RKO (cell line): ENCODE data around the gene P2RX3.

ENCODE experiments used
- DNase-seq: peaks from one replicate; pipeline ENCODE4 v3.0.0-alpha.2; 2016; ENCODE audit warnings: low spot score

The P2RX3 gene

DNA sequence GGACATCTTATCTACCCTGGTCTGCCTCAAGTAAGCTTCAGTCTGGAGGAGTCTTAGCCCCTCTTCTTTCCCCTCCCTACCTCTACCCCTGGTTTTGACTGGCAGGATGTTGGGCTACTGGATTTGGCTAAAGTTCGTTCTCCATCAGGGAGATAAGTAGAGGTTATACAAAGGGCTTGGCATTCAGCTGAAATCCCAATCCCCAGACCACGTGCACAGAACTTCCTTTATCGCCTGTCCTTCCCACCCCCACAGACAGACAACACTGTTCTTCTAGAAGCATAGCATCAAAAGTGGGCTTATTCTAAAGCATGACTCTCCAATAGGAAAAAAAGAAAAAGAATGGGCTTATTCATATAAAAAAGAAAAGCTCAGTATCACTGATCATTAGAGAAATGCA, 35.0 kb downstream of the P2RX3 start:
- DNase-seq: no peak

DNA sequence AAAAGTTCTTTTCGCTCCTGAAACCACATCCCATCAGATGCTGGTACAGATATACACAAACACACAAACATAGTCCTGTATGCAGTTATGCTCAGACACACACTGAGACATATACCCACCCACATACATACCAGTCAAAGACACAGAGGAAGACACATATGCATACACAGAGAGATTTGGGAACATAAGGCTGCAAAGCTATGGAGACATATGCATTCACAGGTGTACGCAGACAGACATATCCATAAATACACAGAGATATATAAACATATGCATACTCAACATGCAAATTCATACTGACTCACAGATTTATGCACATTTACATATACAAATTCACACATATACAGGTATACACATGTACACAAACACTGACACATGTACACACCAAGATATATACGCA, 36.8 kb downstream of the P2RX3 start:
- DNase-seq: no peak

DNA sequence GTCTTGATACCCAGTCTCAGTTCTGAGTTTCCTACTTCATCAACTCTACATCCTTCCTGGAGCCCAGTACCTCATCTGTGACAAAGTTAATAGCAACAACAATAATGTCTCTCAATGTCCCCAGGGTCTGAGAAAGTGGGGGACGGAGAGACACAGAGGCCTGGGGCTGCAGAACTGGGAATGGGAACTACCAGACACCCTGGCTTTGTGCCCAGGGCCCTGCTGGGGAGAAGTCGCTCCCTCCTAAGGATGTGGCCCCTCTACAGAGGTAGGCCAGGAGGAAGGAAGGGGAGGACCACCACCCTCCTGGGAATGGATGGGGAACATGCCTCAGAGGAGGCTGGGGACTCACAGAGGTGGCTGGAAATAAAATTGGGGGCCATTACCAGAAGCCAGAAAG, 37.3 kb downstream of the P2RX3 start:
- no peak for DNase-seq

DNA sequence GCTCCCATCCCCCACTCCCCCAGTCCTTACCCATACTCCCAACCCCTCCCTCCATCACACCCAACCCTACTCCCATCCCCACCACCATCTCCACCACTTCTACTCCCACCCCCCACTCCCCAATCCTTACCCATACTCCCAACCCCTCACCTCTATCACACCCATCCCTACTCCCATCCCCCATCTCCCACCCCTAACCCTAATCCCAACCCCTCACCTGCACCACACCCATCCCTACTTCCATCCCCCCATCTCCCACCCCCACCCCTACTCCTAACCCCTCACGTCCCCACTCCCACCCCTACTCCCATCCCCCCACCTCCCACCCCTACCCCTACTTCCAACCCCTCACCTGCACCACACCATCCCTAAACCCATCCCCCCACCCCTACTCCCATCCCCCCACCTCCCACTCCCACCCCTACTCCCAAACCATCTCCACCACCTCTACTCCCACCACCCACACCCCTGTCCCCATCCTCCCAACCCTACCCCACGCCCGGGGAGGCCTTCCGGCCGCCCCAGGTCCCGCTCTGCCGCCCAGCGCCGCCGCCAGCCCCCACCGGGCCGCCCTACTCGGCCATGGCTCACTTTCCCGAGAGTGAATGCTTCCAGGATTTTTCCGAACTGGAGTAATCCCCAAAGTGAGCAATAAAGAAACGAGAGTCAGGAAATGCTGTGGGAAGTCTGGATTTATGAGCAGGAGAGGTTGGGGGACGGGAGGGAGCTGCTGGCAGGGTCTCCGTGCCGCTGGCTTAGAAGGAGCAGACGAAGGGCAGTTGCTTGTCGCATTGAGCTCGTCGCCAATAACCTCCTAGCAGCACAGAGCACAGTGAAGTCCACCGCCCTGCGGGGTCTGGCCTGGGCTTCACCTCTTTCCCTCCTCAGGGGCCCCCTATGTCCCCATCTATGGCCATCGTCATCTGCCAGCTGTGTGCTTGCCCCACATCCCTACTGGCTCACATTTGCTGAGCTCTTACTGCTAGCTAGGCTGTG, 38.2 kb downstream of the P2RX3 start:
- no peak for DNase-seq

DNA sequence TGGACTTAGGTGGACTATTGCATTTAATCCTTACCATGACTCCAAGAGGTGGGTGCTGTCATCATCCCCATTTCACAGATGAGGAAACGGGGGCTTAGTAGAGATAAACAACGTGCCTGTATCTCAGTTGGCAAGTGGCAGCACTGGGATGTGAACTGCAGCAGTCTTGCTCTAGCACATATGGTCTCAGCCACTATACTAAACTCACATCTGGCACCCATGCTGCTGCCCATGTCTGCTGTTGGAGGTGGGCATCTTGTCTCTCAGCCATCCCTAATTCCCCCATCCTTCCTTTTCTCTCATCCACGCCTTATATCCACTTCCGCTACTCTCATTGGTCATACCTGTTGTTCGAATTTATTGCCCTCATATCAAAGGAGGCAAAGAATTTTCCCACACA, 39.0 kb downstream of the P2RX3 start:
- no peak for DNase-seq

DNA sequence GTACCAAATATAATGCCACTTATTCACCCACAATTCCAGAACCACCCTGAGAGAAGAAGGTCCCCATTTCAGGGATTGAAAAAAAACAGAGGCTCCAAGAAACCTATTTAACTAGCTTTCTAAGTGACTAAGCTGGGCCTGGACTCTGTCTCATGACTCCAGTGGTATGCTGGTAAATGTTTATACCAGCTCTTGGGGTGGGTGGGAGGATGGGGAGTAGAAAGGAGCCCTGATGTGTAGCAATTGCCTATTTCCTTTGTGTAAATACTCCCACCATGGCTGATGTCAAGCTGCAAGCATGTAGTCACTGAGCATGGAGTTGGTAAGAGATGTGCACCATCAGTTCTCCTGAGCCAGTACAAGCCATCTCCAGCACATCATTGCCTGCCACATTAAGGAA, 40.0 kb downstream of the P2RX3 start:
- no peak for DNase-seq

DNA sequence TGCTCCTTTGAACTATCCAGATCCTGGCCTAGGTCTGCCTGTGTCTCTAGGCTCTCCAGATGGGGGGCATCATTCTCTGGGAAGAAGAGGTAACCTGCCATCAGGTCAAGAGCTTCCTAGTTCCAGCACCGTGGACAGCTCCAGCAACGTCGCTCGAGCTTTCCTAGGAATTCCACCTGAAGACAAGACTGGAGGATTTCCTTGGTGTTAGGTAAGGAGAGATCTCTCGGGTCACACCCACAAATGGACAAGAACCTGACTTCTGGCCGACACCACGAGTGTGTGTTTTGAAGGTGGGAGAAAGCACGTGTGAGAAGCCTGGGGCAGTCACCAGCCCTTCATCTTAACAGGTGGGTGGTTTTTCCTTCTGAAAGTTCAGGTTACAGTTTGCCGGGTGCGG, 41.6 kb downstream of the P2RX3 start:
- peak; percentile 9 for DNase-seq

DNA sequence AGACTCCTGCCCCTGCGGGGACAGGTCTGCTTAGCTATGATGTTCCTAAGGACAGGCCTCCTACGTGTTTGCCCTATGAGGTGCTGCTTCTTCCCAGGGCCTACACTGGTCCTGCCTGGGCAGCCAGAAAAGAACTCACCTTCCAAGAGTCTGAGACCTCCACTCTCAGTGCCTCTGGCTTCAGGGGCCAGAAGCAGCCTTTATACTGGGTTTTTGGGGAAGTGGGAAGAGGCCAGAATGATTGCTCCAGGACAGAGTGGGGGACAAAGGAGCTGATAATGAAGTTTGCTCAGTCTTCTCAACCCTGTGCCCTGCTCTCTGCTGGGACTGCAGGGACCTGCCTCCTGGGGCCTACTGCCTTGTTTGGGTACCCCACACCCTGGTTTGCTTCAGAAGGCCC, 42.8 kb downstream of the P2RX3 start, which contains the start of gene PRG3:
Gene PRG3 (minus strand): TSS at position 176 of the 400 bp plus-strand sequence. CDS start 442 bp downstream, outside the sequence.
- no peak for DNase-seq

DNA sequence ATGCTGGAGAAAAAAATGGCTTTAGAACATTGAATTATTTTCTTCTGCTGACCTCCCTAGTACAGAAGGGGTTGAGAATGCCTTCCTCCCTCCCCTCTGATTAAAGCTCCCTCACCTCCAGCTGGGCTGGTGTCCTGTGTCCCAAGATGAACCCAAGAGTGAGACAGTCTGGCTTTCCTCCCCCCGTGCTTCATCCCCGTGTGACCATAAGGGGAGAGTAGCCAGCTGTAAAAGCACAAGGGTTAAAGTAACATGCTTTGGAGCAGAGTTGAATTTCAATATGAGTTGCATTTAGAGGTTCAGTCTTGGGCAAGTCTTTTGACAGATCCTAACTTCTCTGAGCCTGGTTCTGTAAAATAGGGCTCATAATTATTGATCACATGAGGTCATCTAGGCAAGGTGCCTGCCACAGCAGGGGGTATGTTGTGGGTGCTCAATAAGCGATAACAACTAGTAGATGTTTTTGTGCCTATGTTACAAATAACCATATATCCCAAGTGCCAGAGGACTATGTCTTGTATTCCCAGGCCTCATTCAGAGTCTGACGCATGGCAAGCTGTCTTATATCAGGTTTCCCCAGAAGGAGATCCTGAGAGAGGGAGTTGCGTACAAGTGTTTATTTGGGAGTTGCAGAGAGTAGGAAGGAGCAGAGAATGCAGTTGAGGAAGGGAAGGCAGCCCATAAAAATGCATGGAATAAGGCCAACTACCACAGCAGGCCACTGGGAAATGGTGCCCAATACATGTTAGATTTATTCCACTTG, 48.2 kb downstream of the P2RX3 start:
- no peak for DNase-seq

DNA sequence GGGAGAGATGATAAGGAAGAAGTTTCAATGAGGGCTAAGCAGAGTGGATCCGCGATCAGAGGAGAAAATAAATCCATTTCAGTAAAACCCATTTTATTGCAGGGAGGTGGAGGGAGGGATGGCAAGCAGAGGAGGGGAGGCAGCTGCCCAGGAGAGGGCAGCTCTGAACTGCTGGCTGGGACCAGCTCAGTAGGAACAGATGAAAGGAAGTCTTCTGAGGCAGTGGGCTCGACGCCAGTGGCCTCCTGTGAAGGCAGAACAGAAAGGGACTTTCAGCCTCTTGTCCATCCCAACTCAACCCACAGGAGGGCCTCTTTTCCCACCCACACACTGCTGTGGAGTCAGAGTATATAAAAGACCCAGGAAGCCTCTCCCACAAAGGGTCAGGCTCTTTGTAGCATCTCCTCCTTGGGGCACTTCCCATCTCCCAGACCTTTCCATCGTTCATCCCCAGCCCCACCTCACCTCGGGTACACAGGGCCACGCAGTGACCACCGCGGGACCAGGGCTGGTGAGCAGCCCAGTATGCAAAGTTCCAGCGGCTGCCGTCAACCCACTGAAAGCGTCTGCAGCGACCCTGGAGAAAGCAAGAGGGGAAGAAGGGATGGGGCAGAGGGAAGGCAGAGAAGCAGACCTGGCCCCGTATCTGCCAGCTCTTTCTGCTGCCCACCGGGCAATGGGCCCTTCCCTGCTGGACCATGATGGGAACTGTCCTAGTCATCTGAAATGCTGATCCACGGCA, 49.3 kb downstream of the P2RX3 start:
- DNase-seq: no peak

DNA sequence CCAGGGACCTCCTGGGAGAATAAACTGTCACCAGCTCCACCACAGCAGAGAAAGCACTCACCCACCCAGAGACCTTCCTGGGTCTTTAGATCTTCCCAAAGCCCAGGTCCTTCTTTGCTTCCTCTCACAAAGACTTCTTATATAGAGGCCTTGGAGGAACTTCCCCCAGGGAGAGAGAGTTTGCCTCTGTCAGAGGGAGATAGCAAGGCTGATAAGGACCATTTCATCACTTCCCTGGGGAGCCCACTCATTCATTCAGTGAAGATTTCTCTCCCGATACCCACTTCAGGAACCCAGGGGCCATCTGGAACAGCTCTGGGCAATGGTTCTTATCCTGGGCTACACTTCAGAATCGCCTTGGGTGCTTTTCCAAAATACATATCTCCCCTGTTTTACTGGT, 52.4 kb downstream of the P2RX3 start, which contains the start of gene PRG2:
Gene PRG2 (minus strand): TSS at position 116 of the 400 bp plus-strand sequence. CDS start 706 bp downstream, outside the sequence.
- DNase-seq: no peak

DNA sequence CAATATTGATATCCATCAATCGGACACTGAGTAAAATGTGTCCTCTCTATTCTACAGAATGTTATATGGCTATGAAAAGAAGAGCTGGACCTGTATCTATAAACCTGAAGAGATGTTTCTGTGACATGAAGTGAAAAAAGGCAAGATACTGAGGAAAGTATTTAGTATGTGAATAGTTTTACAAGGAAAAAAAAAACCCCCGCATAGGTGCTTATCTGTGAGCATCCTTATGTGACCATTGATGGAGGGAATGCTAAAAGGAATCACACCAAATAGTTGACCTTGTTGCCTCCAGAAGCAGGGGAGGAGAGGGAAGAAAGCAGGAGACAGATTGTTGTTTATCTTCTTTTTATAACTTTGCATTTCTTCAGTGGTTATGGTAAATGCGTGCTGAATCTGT, 53.0 kb downstream of the P2RX3 start:
- no peak for DNase-seq

DNA sequence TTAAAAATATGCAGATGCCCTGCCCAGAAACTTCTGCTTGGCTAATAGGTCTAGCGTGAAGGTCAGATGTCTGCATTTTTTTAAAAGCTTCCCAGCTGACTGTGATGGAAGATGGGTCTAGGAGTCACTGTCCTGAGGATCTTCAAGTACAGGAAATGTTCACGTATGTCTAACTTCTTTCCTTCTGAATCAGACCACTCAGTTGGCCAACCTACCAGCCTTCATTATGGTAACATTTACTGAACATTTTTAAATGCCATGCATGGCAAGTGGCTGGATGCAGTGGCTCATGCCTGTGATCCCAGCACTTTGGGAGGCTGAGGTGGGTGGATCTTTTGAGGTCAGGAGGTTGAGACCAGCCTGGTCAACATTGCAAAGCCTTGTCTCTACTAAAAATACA, 53.4 kb downstream of the P2RX3 start:
- no peak for DNase-seq

DNA sequence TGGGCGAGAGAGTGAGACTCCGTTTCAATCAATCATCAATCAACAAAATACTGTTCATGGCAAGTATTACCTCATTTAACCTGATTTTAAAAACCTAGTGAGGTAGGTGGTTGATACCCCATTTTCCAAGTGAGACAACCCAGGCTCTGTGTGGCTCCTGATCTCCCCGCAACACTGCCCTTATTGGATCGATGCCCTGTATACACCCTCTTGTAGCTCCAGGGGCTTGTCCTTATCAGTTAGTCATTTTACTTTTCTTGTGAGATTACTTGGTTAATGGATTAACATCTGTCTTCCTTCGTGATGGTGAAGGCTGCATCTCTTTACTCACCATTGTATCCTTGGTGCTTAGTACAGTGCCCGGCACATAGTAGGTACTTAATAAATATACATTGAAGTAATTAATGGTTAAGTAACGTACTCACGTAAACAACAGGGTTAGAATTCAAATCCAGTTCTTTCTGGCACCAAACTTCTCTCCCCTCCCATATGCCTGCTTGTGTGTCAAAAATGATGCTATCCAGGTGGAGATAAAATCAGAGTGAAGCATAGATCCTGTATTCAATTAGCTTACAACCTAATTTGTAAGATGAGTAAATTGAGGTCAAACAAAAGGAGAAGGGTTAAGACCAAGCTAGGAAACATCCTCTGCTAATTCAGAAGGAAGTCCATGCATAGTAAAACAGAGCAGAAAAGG, 54.1 kb downstream of the P2RX3 start:
- no peak for DNase-seq

DNA sequence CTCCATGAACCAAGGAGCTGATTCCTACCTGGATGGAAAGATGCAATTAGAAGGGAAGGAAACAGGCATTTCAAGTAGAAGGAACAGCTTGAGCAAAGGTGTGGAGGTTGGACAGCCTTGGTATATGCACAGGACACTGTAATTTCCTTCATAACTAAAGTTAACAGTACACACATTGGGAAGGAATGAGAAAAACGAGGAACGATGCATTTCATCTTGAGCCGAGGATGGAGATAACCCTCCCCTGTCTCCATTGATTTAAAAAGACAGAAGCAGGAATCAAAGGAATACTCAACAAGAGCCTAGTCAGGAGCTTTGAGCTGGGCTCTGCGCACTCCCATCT, 54.6 kb downstream of the P2RX3 start:
- no peak for DNase-seq

DNA sequence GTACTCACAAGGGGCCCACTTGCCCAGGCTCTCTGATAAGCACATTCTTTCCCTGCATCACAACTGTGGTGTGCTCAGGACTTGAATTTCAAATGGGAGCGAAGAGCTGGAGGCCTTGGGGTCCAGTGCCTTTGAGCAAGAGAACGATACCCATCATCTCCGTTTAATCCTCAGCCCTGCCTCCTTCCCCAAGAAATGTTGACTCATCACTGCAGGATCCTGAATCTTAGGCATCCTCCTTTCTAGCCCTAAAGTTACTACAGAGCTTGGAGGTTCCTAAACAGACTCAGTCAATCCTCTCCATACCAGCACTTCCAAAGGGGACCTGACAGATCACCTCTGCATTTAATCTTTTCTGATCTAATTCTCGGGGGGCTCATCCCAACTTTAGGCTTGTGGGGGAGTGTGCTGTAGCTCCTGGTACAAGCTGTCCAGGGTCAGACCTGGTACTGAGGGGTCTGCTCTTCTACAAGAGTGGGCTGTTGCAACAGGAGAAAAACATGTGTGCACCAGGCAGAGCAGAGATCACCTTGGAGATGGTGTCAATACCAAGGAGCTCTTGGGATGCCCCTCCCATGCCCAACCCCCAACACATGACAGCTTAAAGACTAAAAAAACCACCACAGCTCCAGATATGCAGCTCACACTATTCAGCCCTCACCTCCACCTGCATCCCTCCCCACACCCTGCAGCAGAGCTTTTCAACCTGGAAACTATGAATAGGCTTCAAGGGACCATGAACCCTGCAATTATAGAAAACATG, 56.2 kb downstream of the P2RX3 start:
- no peak for DNase-seq

DNA sequence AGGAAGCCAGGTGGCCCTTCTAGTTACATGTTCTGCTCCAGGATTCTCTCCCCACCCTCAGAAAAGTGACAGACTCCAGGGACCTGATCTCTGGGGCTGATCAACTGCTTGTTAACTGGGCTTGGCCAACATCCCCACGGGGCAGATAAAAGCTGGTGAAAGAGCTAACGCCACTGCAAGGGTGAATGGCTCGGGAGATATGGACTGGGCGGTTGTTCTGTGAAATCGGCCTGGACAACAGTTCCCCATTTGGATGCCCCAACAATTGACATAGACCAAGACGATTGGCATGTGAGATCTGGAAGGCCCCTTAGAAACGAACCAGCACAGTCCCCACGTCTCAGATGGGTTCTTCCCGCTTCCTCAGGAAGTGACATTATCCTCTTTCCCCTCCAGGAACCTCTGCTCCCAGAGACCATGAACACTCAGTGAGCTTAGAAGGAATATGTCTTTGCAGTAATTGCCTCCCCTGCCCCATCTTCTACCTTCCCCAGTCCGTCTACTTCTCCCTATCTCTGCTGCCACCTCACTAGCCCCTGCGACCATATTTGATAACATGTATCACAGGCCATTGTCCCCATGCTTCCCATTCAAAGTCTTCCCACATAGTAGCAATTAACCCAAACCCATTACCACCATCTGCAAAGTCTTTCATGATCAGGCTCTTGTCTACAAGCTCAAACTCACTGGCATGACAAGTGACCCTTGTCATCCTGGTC, 57.9 kb downstream of the P2RX3 start:
- no peak for DNase-seq

DNA sequence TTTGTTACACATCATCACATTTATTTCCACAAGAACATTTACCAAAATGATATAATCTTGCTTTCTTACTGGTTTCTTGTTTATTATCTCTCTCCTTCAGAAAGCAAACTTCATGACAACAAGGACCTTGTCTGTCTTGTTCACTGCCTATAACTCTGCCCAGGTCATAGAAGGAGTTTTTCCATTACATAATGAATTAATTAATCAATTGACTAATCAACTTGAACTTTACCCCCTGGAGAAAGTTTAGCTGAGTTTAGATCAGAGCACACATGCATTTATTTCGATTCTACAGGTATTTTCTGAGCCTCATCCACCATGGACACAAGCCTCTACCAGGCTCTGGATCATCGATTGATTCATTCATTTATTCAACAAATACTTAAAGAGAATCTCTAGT, 58.6 kb downstream of the P2RX3 start:
- DNase-seq: no peak

DNA sequence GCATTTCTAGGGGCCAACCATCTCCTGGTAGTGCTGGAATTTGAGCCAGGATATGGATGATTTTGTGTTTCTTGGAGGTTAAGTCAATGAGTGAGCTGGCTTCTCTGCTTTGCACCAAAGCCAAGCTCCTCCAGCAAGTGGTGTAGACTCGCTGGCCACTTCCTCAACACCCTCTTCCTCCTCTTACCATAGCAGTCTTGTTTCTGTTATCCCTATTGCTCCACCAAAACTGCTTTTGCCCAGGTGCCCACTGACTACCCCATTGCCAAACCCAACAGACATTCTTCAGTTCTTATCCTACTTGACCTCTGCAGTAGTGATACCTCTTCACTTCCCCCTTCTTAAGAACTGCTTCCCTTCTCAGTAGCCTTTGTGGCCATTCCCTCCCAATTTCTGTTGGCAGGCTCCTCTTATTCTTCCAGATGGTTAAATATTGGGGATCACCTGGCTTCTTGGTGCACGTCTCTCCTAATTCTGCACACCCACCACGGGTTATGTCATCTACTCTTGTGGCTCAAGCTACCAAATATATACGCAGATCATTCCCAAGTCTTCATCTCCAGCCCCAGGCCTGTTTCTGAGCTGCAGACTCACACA, 59.3 kb downstream of the P2RX3 start:
- no peak for DNase-seq

DNA sequence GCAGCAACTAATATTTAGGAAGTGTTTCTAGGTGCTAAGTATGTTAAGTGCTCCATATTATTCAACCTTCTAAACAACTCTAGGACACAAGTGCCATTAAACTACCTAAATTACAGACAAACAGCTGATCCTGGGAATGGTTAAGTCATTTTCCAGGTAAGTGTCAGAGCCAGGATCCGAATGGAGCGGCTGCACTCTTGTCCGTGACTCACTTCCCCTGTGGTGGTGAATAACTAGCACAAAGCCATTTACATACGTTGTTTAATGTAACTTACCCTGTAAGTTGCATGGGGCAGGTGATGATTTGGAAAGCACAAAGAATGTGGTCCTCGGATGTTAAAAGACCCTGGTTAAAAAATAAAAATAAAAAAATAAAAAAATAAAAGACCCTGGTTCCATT, 61.1 kb downstream of the P2RX3 start:
- DNase-seq: peak; percentile 52
